GM12865 (cell line): ENCODE data around the gene TP53AIP1.

ENCODE experiments used
- DNase-seq: peaks from one replicate; pipeline ENCODE4 v3.0.0; 2010; ENCODE audit warnings: low read depth
- H3K4me3 ChIP-seq: 2 replicates; pipeline ENCODE4 v1.5.1; 2011; ENCODE audit warnings: mild to moderate bottlenecking, low read depth, low read length, control low read depth
- CTCF ChIP-seq: IDR thresholded peaks from 2 replicates; pipeline ENCODE4 v1.5.1; 2011; ENCODE audit warnings: low read length, control low read depth, low read depth, inconsistent platforms; ENCODE audit not compliant: insufficient read depth; ENCODE audit errors: missing control alignments

The TP53AIP1 gene

GRCh38 chr11:128940156-128940555 lies 2.5 kb downstream of the TP53AIP1 start:
- no peak for TF ChIP-seq CTCF
- DNase-seq: no peak

GRCh38 chr11:128939591-128939990 lies 3.1 kb downstream of the TP53AIP1 start:
- DNase-seq: no peak
- TF ChIP-seq CTCF: no peak
- H3K4me3 ChIP-seq: no peak overlapping the region

More at GRCh38 chr11:128940156-128940555, 2.5 kb downstream of the TP53AIP1 start:
- no peak overlapping the region for H3K4me3 ChIP-seq

- TF ChIP-seq CTCF: no peak
- H3K4me3 ChIP-seq: no peak overlapping the region
- no peak for DNase-seq
Observed at GRCh38 chr11:128938156-128938885, 4.3 kb downstream of the TP53AIP1 start.

- no peak for TF ChIP-seq CTCF
- no peak for DNase-seq
- no peak overlapping the region for H3K4me3 ChIP-seq
Observed at GRCh38 chr11:128937480-128937879, 5.2 kb downstream of the TP53AIP1 start.

GRCh38 chr11:128936606-128937251 lies 5.9 kb downstream of the TP53AIP1 start:
- no peak overlapping the region for H3K4me3 ChIP-seq
- TF ChIP-seq CTCF: no peak
- DNase-seq: no peak

GRCh38 chr11:128934926-128935325 lies 7.7 kb downstream of the TP53AIP1 start:
- DNase-seq: no peak
- no peak for TF ChIP-seq CTCF
- H3K4me3 ChIP-seq: no peak overlapping the region

GRCh38 chr11:128934351-128934750 lies 8.3 kb downstream of the TP53AIP1 start:
- TF ChIP-seq CTCF: no peak
- DNase-seq: no peak
- no peak overlapping the region for H3K4me3 ChIP-seq
